Naive thymus-derived CD4-positive, alpha-beta T cell (primary cell): ENCODE measurements around the gene TLR8. TPM values are rescaled to one million over a fixed set of nuclear protein-coding genes. Genes with fewer than 3 reads are reported as not detected.
"Not testable (repeated sequence)": the region's sequence is repeated elsewhere in the genome, so short reads cannot be mapped to it uniquely, and the experiment has no call there.

Source experiments
- ATAC-seq: fragments of 150-1000 bp; cut with Tn5 transposase; 2 replicates; pipeline ENCODE4 v1.10.0; 2021; ENCODE audit warnings: mild to moderate bottlenecking, moderate library complexity
- CTCF ChIA-PET: fragments of 350-600 bp; sonication (Branson Sonifier 250); formaldehyde crosslinking; loops from one replicate; lab custom pipeline; 2021; ENCODE audit warnings: antibody characterized with exemption; lab: Charles Lee
- POLR2A ChIA-PET: fragments of 350-600 bp; sonication (Branson Sonifier 250); formaldehyde crosslinking; loops from one replicate; lab custom pipeline; 2021; ENCODE audit warnings: antibody characterized with exemption, inconsistent platforms; lab: Charles Lee
- DNase-seq, 9 donors: peaks; one replicate each; pipeline versions ENCODE4 v3.0.0 to v3.0.0-alpha.2; 2020 to 2022; ENCODE audit warnings: mixed read lengths in 1 of 9
- H3K27ac ChIP-seq: one replicate; pipeline ENCODE4 v1.7.0; 2013; ENCODE audit warnings: mild to moderate bottlenecking, low read depth, low read length, moderate library complexity
- H3K27me3 ChIP-seq, 2 donors: one replicate each; pipeline ENCODE4 v1.7.0; 2013; ENCODE audit warnings: low read length in 2 of 2, mild to moderate bottlenecking in 2 of 2, moderate library complexity in 2 of 2; ENCODE audit not compliant: control insufficient read depth in 2 of 2, insufficient read depth in 2 of 2
- H3K36me3 ChIP-seq, 3 experiments: 1 replicate in 2 of 3; 2 replicates in 1 of 3; pipeline ENCODE4 v1.7.0; 2013; ENCODE audit warnings: low read length in 3 of 3, mild to moderate bottlenecking in 3 of 3, moderate library complexity in 1 of 3; ENCODE audit not compliant: insufficient read depth in 3 of 3, control insufficient read depth in 2 of 3
- H3K4me1 ChIP-seq, 2 donors: one replicate each; pipeline ENCODE4 v1.7.0; 2013; ENCODE audit warnings: low read length in 2 of 2, mild to moderate bottlenecking in 2 of 2, moderate library complexity in 1 of 2; ENCODE audit not compliant: control insufficient read depth in 2 of 2, insufficient read depth in 2 of 2
- H3K4me3 ChIP-seq: 2 replicates; pipeline ENCODE4 v1.7.0; 2013; ENCODE audit warnings: mild to moderate bottlenecking, low read length
- H3K9me3 ChIP-seq, 3 experiments: 1 replicate in 2 of 3; 2 replicates in 1 of 3; pipeline ENCODE4 v1.7.0; 2013; ENCODE audit warnings: low read length in 3 of 3; ENCODE audit not compliant: control insufficient read depth in 2 of 3
- H3K27ac Mint-ChIP-seq, 9 donors: one replicate each; pipeline ENCODE4 v1.8.0; 2020 to 2022; ENCODE audit warnings: mixed read lengths in 9 of 9, mild to moderate bottlenecking in 8 of 9, moderate library complexity in 5 of 9, inconsistent platforms in 2 of 9
- H3K27me3 Mint-ChIP-seq, 5 donors: one replicate each; pipeline ENCODE4 v1.8.0; 2021 to 2022; ENCODE audit warnings: mixed read lengths in 5 of 5, mild to moderate bottlenecking in 1 of 5
- H3K36me3 Mint-ChIP-seq, 5 donors: one replicate each; pipeline ENCODE4 v1.8.0; 2020 to 2022; ENCODE audit warnings: mixed read lengths in 5 of 5, mild to moderate bottlenecking in 3 of 5, inconsistent platforms in 1 of 5
- H3K4me1 Mint-ChIP-seq, 7 donors: one replicate each; pipeline ENCODE4 v1.8.0; 2020 to 2022; ENCODE audit warnings: mixed read lengths in 7 of 7, mild to moderate bottlenecking in 3 of 7, inconsistent platforms in 1 of 7
- H3K4me3 Mint-ChIP-seq, 10 donors: one replicate each; pipeline ENCODE4 v1.8.0; 2020 to 2022; ENCODE audit warnings: mild to moderate bottlenecking in 10 of 10, mixed read lengths in 10 of 10, moderate library complexity in 6 of 10, inconsistent platforms in 2 of 10
- H3K9me3 Mint-ChIP-seq, 11 donors: one replicate each; pipeline ENCODE4 v1.8.0; 2020 to 2022; ENCODE audit warnings: mixed read lengths in 11 of 11, mild to moderate bottlenecking in 4 of 11, inconsistent platforms in 1 of 11, moderate library complexity in 1 of 11
- intact Hi-C, 2 donors: fragments of 100-400 bp; cut with micrococcal nuclease; formaldehyde crosslinking; loops; one replicate each; pipeline ENCODE4 v1.15.1; 2023
- polyA plus RNA-seq, 2 donors: library from polyadenylated mRNA; unstranded; fragments of 300-500 nt; fragmentation: Illumina TruSeq; gene quantifications; one replicate each; pipeline ENCODE4 v1.2.3, GENCODE V29; 2021
- total RNA-seq, 6 experiments: library from RNA in 5 of 6; stranded (reverse) in 5 of 6; gene quantifications; 1 replicate in 5 of 6; 2 replicates in 1 of 6; pipeline ENCODE4 v1.2.3 and lab custom pipeline; 2021 to 2026

Gene TLR8
- total and polyA plus RNA-seq, 7 experiments from 2014 or later = 0.35 to 15.2 (median 0.51) TPM; not detected in 3

- Histone ChIP-seq H3K27me3 (no peaks in the 10 kb centered on the region), H3K4me1 (no peaks in the 10 kb centered on the region), H3K27ac (no peak overlapping the region), H3K4me3 (no peak overlapping the region), H3K36me3 (no peaks in the 10 kb centered on the region), H3K9me3 (no peaks in the 10 kb centered on the region)
- H3K36me3 Mint-ChIP-seq = no peaks in the 10 kb centered on the region
- CTCF ChIA-PET = no interaction called here
- H3K4me3 Mint-ChIP-seq = no peak overlapping the region
- no peak overlapping the region for H3K27ac Mint-ChIP-seq
- peaks cover 0 to 4% (median 0%) of the 10 kb centered on the region in 7 donors for H3K4me1 Mint-ChIP-seq
- H3K27me3 Mint-ChIP-seq = no peaks in the 10 kb centered on the region
- DNase-seq = no peak
- POLR2A ChIA-PET = no interaction called here
- intact Hi-C loops = no loop called here
- H3K9me3 Mint-ChIP-seq = peaks cover 0 to 6% (median 0%) of the 10 kb centered on the region in 11 donors
- no peak for ATAC-seq
These were observed 28.4 kb downstream of the TLR8 start for GRCh38 chrX:12934850-12935249.

- H3K9me3 ChIP-seq = no peaks in the 10 kb centered on the region
- Mint-ChIP-seq H3K4me3 (no peak overlapping the region), H3K27me3 (peaks cover 0 to 2% (median 0%) of the 10 kb centered on the region in 5 donors), H3K36me3 (no peaks in the 10 kb centered on the region), H3K4me1 (peaks cover 0 to 4% (median 0%) of the 10 kb centered on the region in 7 donors), H3K9me3 (peaks cover 0 to 2% (median 0%) of the 10 kb centered on the region in 11 donors), H3K27ac (no peak overlapping the region)
- no peaks in the 10 kb centered on the region for H3K4me1 ChIP-seq
- H3K27me3 ChIP-seq = no peaks in the 10 kb centered on the region
- no peak overlapping the region for H3K27ac ChIP-seq
- DNase-seq (no peak), ATAC-seq (no peak)
- H3K36me3 ChIP-seq = no peaks in the 10 kb centered on the region
- H3K4me3 ChIP-seq = no peak overlapping the region
- ChIA-PET POLR2A (interaction anchor here (1.3 kb wide), 1 partner anchor 10 kb away, joined by 6 read pairs; no protein-coding TSS in a partner anchor), CTCF (no interaction called here)
- intact Hi-C loops = no loop called here
These were observed 30.5 kb downstream of the TLR8 start for GRCh38 chrX:12936947-12937346.

GRCh38 chrX:12940471-12940870 lies 34.1 kb downstream of the TLR8 start:
- POLR2A ChIA-PET, DNase-seq, H3K27ac Mint-ChIP-seq, ATAC-seq, H3K36me3 Mint-ChIP-seq, H3K4me3 Mint-ChIP-seq, H3K4me1 ChIP-seq, H3K27ac ChIP-seq, H3K4me1 Mint-ChIP-seq, H3K4me3 ChIP-seq, H3K36me3 ChIP-seq, H3K27me3 Mint-ChIP-seq, H3K27me3 ChIP-seq, H3K9me3 Mint-ChIP-seq, CTCF ChIA-PET, intact Hi-C loops, H3K9me3 ChIP-seq: not testable (repeated sequence)

GRCh38 chrX:12943592-12943991 lies 37.2 kb downstream of the TLR8 start:
- ATAC-seq, CTCF ChIA-PET, POLR2A ChIA-PET: not testable (repeated sequence)

GRCh38 chrX:12944452-12944851 lies 38.0 kb downstream of the TLR8 start:
- peaks cover 0 to 35% (median 30%) of the 10 kb centered on the region in 7 donors for H3K4me1 Mint-ChIP-seq
- H3K36me3 ChIP-seq, intact Hi-C loops, H3K27me3 Mint-ChIP-seq, H3K4me3 ChIP-seq, H3K9me3 Mint-ChIP-seq, CTCF ChIA-PET, DNase-seq, H3K36me3 Mint-ChIP-seq, H3K27me3 ChIP-seq, H3K9me3 ChIP-seq, ATAC-seq, H3K27ac Mint-ChIP-seq, H3K4me3 Mint-ChIP-seq, H3K27ac ChIP-seq: not testable (repeated sequence)
- POLR2A ChIA-PET = interaction anchor here (18.7 kb wide), 1 partner anchor 28 kb away, joined by 1267 read pairs; the partner anchor contains the start of gene TMSB4X
- peaks cover 26 to 28% of the 10 kb centered on the region in 2 donors for H3K4me1 ChIP-seq

More at GRCh38 chrX:12943592-12943991, 37.2 kb downstream of the TLR8 start:
- H3K27me3 ChIP-seq, H3K27ac ChIP-seq, DNase-seq, H3K27me3 Mint-ChIP-seq, H3K9me3 Mint-ChIP-seq, intact Hi-C loops, H3K4me3 ChIP-seq, H3K36me3 ChIP-seq, H3K4me3 Mint-ChIP-seq, H3K27ac Mint-ChIP-seq, H3K9me3 ChIP-seq, H3K36me3 Mint-ChIP-seq: not testable (repeated sequence)
- H3K4me1 ChIP-seq = peaks cover 18 to 19% of the 10 kb centered on the region in 2 donors
- H3K4me1 Mint-ChIP-seq = peaks cover 0 to 27% (median 21%) of the 10 kb centered on the region in 7 donors

GRCh38 chrX:12945494-12945893 lies 39.1 kb downstream of the TLR8 start:
- Histone ChIP-seq H3K27ac (no peak overlapping the region), H3K36me3 (no peaks in the 10 kb centered on the region), H3K4me1 (peaks cover 34 to 37% of the 10 kb centered on the region in 2 donors), H3K27me3 (no peaks in the 10 kb centered on the region), H3K9me3 (no peaks in the 10 kb centered on the region), H3K4me3 (no peak overlapping the region)
- Mint-ChIP-seq H3K4me3 (no peak overlapping the region), H3K27ac (no peak overlapping the region), H3K9me3 (no peaks in the 10 kb centered on the region), H3K27me3 (peaks cover 0 to 2% (median 0%) of the 10 kb centered on the region in 5 donors), H3K4me1 (peaks cover 4 to 46% (median 40%) of the 10 kb centered on the region in 7 donors), H3K36me3 (no peaks in the 10 kb centered on the region)
- ChIA-PET CTCF (interaction anchor here (0.7 to 6.9 kb wide), 8 partner anchors 23 to 546 kb away, joined by 3 to 101 read pairs (median 8); no protein-coding TSS in a partner anchor), POLR2A (interaction anchor here (4.9 to 18.7 kb wide), 3 partner anchors 27 to 545 kb away, joined by 54 to 1267 read pairs (median 449); partner anchors contain the start of gene TMSB4X)
- no peak for DNase-seq
- ATAC-seq = no peak
- intact Hi-C loops = loop anchor here in 1 of 2 donors (5.0 kb wide), 1 partner anchor 397 kb away; no protein-coding TSS in a partner anchor
